ENCODE data around the gene NAAA. TPM values are rescaled to one million over a fixed set of nuclear protein-coding genes. Genes with fewer than 3 reads are reported as not detected.
A peak's percentile ranks its signal among the peaks of the same experiment; 100 is the strongest.

The NAAA gene
- total and polyA plus RNA-seq, 9 of the 15 experiments (the other 6 are each of a cell fraction or from before 2014, with no cell fraction given) = 1.3 to 7.9 (median 5.9) TPM

GRCh38 chr4:75939890-75940691 lies 722 bp downstream of the NAAA start (continued):
- TF ChIP-seq ZBTB34 (CRISPR knock-in tag; IDR thresholded peaks at IDR 0.05) (no peak), HLTF (IDR thresholded peaks at IDR 0.05) (no peak), NR1H2 (CRISPR knock-in tag; IDR thresholded peaks at IDR 0.05) (no peak), ZFP30 (CRISPR knock-in tag; IDR thresholded peaks at IDR 0.05; ENCODE audit: borderline replicate concordance) (no peak), JUN (IDR thresholded peaks at IDR 0.05; ENCODE audit: borderline replicate concordance, low read depth, low read length) (no peak), JUN (CRISPR knock-in tag; IDR thresholded peaks at IDR 0.05; ENCODE audit: borderline replicate concordance) (no peak), FIP1L1 (IDR thresholded peaks at IDR 0.05; ENCODE audit: low read depth, low read length, poor library complexity, severe bottlenecking) (no peak), ARHGAP35 (IDR thresholded peaks at IDR 0.05; ENCODE audit: partially characterized antibody) (no peak), FOXP4 (CRISPR knock-in tag; IDR thresholded peaks at IDR 0.05; ENCODE audit: borderline replicate concordance) (peak; percentile 45; the same call in 1 of the 2 replicates), FOSL1 (tag; conservative IDR thresholded peaks at IDR 0.05) (peak; percentile 24; the same call in 1 of the 2 replicates), CREB1 (IDR thresholded peaks at IDR 0.05) (peak; percentile 15; the same call in 1 of the 2 replicates), CREB1 (CRISPR knock-in tag; IDR thresholded peaks at IDR 0.05) (no peak), NR2C2 (CRISPR knock-in tag; IDR thresholded peaks at IDR 0.05) (no peak; the same call in 1 of the 2 replicates), NR2C2 (tag; IDR thresholded peaks at IDR 0.05) (peak; percentile 64), RBFOX2 (IDR thresholded peaks at IDR 0.05; ENCODE audit: low read depth, low read length) (peak; percentile 24), GATA2 (CRISPR knock-in tag; IDR thresholded peaks at IDR 0.05) (no peak), ZNF583 (CRISPR knock-in tag; IDR thresholded peaks at IDR 0.05) (no peak), E2F4 (CRISPR knock-in tag; IDR thresholded peaks at IDR 0.05; ENCODE audit: low read depth) (no peak), NRF1 (conservative IDR thresholded peaks at IDR 0.05 in 1 of 2, IDR thresholded peaks at IDR 0.05 in 1 of 2) (no peak; a peak in 1 of 4 replicates), ELF4 (CRISPR knock-in tag; IDR thresholded peaks at IDR 0.05) (no peak), NCOA4 (IDR thresholded peaks at IDR 0.05; ENCODE audit: partially characterized antibody) (no peak), CXXC5 (CRISPR knock-in tag; IDR thresholded peaks at IDR 0.05) (peak; percentile 35)

All from K562 (cell line).